IMR-90 (cell line): Measurements from ENCODE around the gene FOXP1.

Source experiments
- BHLHE40 ChIP-seq: fragments of 150-350 bp; IDR thresholded peaks from 2 replicates; pipeline ENCODE4 v1.6.1; 2016; ENCODE audit warnings: mild to moderate bottlenecking, low read depth, low read length
- CEBPB ChIP-seq: IDR thresholded peaks from 2 replicates; pipeline ENCODE4 v1.6.1; 2012; ENCODE audit warnings: low read depth, low read length, improper control_type of control experiment
- CTCF ChIP-seq: conservative IDR thresholded peaks from 2 replicates; pipeline ENCODE4 v1.5.1; 2012; ENCODE audit warnings: mild to moderate bottlenecking, low read depth, low read length, improper control_type of control experiment
- POLR2A ChIP-seq: IDR thresholded peaks from 2 replicates; pipeline ENCODE4 v1.6.1; 2012; ENCODE audit warnings: mild to moderate bottlenecking, low read depth, low read length
- RAD21 ChIP-seq: IDR thresholded peaks from 2 replicates; pipeline ENCODE4 v1.6.1; 2012; ENCODE audit warnings: low read length, improper control_type of control experiment
- SMC3 ChIP-seq: fragments of 150-350 bp; IDR thresholded peaks from 2 replicates; pipeline ENCODE4 v1.6.1; 2016; ENCODE audit warnings: low read depth, mild to moderate bottlenecking, antibody characterized with exemption, low read length, moderate library complexity

DNA sequence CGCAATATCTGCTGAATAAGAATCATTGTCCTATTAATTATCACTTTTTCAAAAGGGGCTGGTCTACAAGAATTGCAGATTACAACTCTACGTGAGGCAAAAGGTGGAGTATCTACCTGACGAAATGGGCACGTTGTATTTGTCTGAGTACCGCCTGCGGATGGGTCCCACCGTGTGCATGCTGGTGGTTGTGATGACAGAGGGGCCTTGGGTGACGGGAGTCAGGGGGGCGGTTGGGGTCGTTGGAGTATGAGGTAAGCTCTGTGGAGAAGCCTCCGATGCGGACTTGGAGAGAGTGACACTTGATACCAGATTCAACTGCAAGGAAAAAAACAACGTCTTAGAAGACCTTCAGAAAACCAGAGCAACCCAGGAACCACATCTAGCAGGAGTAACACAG is 605.8 kb downstream of the FOXP1 start:
- TF ChIP-seq CTCF (no peak), RAD21 (no peak), POLR2A (no peak), CEBPB (no peak), BHLHE40 (no peak), SMC3 (no peak)
